ENCODE results near the gene SCLT1.

SCLT1 gene

DNA sequence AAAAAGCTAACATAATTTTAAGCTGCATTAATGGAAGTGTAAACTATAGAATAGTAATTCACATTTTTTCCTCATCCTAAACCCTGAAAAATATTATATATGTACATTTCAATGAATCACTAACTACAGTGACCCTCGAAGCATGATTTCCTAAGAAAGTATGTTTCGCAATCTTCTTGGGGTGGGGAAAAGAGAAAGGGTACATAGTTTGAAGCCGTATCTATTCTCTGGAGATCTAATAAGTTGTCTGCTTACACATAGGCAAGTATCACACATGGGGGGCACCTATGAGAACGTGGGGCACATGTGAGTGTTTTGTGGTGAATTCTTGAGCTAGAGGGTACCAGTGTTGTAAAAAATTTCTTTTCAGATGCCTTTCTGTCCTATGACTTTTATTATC, 212.7 kb downstream of the SCLT1 start:
- TF ChIP-seq SIN3A (IDR thresholded peaks at IDR 0.05; ENCODE audit: borderline replicate concordance, insufficient read depth, low read length) (no peak), FOXP2 (optimal IDR thresholded peaks at IDR 0.05; ENCODE audit: borderline replicate concordance, extremely low read depth, extremely low read length, insufficient read depth) (no peak), POLR2AphosphoS5 (IDR thresholded peaks at IDR 0.05; ENCODE audit: low read depth, low read length) (no peak), TAF1 (IDR thresholded peaks at IDR 0.05; ENCODE audit: borderline replicate concordance, insufficient read depth, low read length) (no peak)
- TF ChIP-seq, protein P1, sequence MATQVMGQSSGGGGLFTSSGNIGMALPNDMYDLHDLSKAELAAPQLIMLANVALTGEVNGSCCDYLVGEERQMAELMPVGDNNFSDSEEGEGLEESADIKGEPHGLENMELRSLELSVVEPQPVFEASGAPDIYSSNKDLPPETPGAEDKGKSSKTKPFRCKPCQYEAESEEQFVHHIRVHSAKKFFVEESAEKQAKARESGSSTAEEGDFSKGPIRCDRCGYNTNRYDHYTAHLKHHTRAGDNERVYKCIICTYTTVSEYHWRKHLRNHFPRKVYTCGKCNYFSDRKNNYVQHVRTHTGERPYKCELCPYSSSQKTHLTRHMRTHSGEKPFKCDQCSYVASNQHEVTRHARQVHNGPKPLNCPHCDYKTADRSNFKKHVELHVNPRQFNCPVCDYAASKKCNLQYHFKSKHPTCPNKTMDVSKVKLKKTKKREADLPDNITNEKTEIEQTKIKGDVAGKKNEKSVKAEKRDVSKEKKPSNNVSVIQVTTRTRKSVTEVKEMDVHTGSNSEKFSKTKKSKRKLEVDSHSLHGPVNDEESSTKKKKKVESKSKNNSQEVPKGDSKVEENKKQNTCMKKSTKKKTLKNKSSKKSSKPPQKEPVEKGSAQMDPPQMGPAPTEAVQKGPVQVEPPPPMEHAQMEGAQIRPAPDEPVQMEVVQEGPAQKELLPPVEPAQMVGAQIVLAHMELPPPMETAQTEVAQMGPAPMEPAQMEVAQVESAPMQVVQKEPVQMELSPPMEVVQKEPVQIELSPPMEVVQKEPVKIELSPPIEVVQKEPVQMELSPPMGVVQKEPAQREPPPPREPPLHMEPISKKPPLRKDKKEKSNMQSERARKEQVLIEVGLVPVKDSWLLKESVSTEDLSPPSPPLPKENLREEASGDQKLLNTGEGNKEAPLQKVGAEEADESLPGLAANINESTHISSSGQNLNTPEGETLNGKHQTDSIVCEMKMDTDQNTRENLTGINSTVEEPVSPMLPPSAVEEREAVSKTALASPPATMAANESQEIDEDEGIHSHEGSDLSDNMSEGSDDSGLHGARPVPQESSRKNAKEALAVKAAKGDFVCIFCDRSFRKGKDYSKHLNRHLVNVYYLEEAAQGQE (IDR thresholded peaks at IDR 0.05; ENCODE audit: insufficient read depth in 1 of 2, low read depth in 2 of 2, low read length in 2 of 2), result no peak

GRCh38 chr4:128879971-128880370, 213.4 kb downstream of the SCLT1 start:
- TF ChIP-seq FOXP2 (optimal IDR thresholded peaks at IDR 0.05; ENCODE audit: borderline replicate concordance, extremely low read depth, extremely low read length, insufficient read depth) (no peak), POLR2AphosphoS5 (IDR thresholded peaks at IDR 0.05; ENCODE audit: low read depth, low read length) (no peak), TAF1 (IDR thresholded peaks at IDR 0.05; ENCODE audit: borderline replicate concordance, insufficient read depth, low read length) (no peak), SIN3A (IDR thresholded peaks at IDR 0.05; ENCODE audit: borderline replicate concordance, insufficient read depth, low read length) (no peak)
- TF ChIP-seq, protein P1 (IDR thresholded peaks at IDR 0.05; ENCODE audit: insufficient read depth in 1 of 2, low read depth in 2 of 2, low read length in 2 of 2), result no peak

GRCh38 chr4:128879283-128879682, 214.1 kb downstream of the SCLT1 start:
- TF ChIP-seq TAF1 (IDR thresholded peaks at IDR 0.05; ENCODE audit: borderline replicate concordance, insufficient read depth, low read length), result no peak
- no peak for TF ChIP-seq FOXP2 (optimal IDR thresholded peaks at IDR 0.05; ENCODE audit: borderline replicate concordance, extremely low read depth, extremely low read length, insufficient read depth)
- no peak for TF ChIP-seq POLR2AphosphoS5 (IDR thresholded peaks at IDR 0.05; ENCODE audit: low read depth, low read length)
- no peak for TF ChIP-seq SIN3A (IDR thresholded peaks at IDR 0.05; ENCODE audit: borderline replicate concordance, insufficient read depth, low read length)
- TF ChIP-seq, protein P1 (IDR thresholded peaks at IDR 0.05; ENCODE audit: insufficient read depth in 1 of 2, low read depth in 2 of 2, low read length in 2 of 2), result no peak

DNA sequence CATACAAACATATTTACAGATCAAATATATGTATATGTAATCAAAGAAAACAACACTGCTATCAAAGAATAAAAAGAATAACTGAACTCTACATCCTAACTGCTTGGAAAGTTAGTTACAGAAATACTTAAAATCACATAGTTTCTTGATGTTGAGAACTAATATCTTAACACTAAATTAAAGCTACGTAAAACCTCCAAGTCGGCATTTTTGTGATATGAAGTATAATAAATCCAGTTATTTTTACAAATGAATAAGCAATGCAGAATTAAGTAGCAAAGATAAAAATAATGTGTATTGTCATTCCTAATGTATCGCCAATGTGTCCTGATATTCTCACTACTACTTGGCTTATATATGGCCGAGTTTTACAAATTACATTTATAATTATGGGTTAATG, 215.4 kb downstream of the SCLT1 start:
- no peak for TF ChIP-seq POLR2AphosphoS5 (IDR thresholded peaks at IDR 0.05; ENCODE audit: low read depth, low read length)
- no peak for TF ChIP-seq SIN3A (IDR thresholded peaks at IDR 0.05; ENCODE audit: borderline replicate concordance, insufficient read depth, low read length)
- TF ChIP-seq TAF1 (IDR thresholded peaks at IDR 0.05; ENCODE audit: borderline replicate concordance, insufficient read depth, low read length), result no peak
- no peak for TF ChIP-seq FOXP2 (optimal IDR thresholded peaks at IDR 0.05; ENCODE audit: borderline replicate concordance, extremely low read depth, extremely low read length, insufficient read depth)
- TF ChIP-seq, protein P1 (IDR thresholded peaks at IDR 0.05; ENCODE audit: insufficient read depth in 1 of 2, low read depth in 2 of 2, low read length in 2 of 2), result no peak

DNA sequence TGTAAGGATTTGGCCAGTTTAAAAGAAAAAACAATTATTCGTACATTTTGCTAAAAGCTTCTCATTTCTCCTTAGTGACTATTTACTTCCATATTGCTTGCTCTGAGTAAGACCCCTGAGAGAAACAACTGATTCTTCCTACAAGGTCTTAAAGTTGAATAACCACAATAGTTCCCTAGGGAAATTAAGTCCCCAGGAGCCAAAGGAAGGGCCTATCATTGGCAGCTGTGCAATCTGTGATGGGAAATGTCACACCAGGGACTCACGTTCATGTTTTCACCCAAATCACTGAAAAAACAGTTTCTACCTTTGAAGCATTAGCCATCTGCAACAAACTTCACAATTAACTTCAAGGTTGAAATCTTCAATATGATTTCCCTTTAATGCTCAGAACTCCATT, 217.1 kb downstream of the SCLT1 start:
- TF ChIP-seq TAF1 (IDR thresholded peaks at IDR 0.05; ENCODE audit: borderline replicate concordance, insufficient read depth, low read length) (no peak), FOXP2 (optimal IDR thresholded peaks at IDR 0.05; ENCODE audit: borderline replicate concordance, extremely low read depth, extremely low read length, insufficient read depth) (no peak)
